Panc1 (cell line): ENCODE data around the gene CLBA1. TPM values are rescaled to one million over a fixed set of nuclear protein-coding genes. Genes with fewer than 3 reads are reported as not detected.
A peak's percentile ranks its signal among the peaks of the same experiment; 100 is the strongest.

ENCODE experiments used
- ATAC-seq: fragments of 200-7000 bp; cut with Tn5 transposase; 2 replicates; pipeline ENCODE4 v1.9.1; 2020; ENCODE audit warnings: mild to moderate bottlenecking, moderate library complexity
- BruUV-seq: library from RNA; stranded (reverse); fragments of 400-500 nt; replicated peaks from 2 replicates; lab custom pipeline; 2021; lab: Mats Ljungman, UMichigan
- CTCF ChIA-PET: fragments of 300-600 bp; sonication (Branson Sonifier 250); formaldehyde crosslinking; loops from one replicate; lab custom pipeline; 2022; ENCODE audit warnings: antibody characterized with exemption; lab: Charles Lee
- POLR2A ChIA-PET: fragments of 300-600 bp; sonication (Branson Sonifier 250); formaldehyde crosslinking; loops from one replicate; lab custom pipeline; 2022; ENCODE audit warnings: antibody characterized with exemption; lab: Charles Lee
- DNase-seq: peaks from one replicate; pipeline ENCODE4 v3.0.0-alpha.2; 2010; ENCODE audit warnings: low read depth, low spot score
- H3K27ac ChIP-seq: 2 replicates; pipeline ENCODE4 v1.5.1; 2011; ENCODE audit warnings: mild to moderate bottlenecking, low read length, inconsistent platforms
- H3K27me3 ChIP-seq: fragments of 200-500 bp; sonication (Bioruptor generic); 2 replicates; pipeline ENCODE4 v1.6.0; 2014; ENCODE audit warnings: low read length, inconsistent platforms; ENCODE audit not compliant: control insufficient read depth, insufficient read depth
- H3K36me3 ChIP-seq: fragments of 200-500 bp; sonication (Bioruptor generic); 2 replicates; pipeline ENCODE4 v1.5.1; 2014; ENCODE audit warnings: inconsistent platforms, mild to moderate bottlenecking, low read length, moderate library complexity; ENCODE audit not compliant: control insufficient read depth, insufficient read depth
- H3K4me1 ChIP-seq: 2 replicates; pipeline ENCODE4 v1.5.1; 2011; ENCODE audit warnings: inconsistent platforms, mild to moderate bottlenecking, low read length, moderate library complexity; ENCODE audit not compliant: control insufficient read depth, insufficient read depth
- H3K4me3 ChIP-seq, 2 experiments: 2 replicates each; pipeline ENCODE4 v1.5.1; 2011 to 2012; ENCODE audit warnings: low read depth in 2 of 2, low read length in 2 of 2, mild to moderate bottlenecking in 2 of 2, inconsistent platforms in 1 of 2, moderate library complexity in 1 of 2
- H3K9me3 ChIP-seq: fragments of 200-500 bp; sonication (Bioruptor generic); 2 replicates; pipeline ENCODE4 v1.5.1; 2014; ENCODE audit warnings: low read depth, mild to moderate bottlenecking, inconsistent platforms, low read length, moderate library complexity; ENCODE audit not compliant: control insufficient read depth, insufficient read depth
- CTCF ChIP-seq: fragments of 450-650 bp; IDR thresholded peaks from 2 replicates; pipeline ENCODE4 v1.5.1; 2017; ENCODE audit warnings: mild to moderate bottlenecking
- POLR2AphosphoS5 ChIP-seq: IDR thresholded peaks from 2 replicates; pipeline ENCODE4 v1.6.1; 2012; ENCODE audit warnings: mild to moderate bottlenecking, low read depth, low read length, moderate library complexity
- REST ChIP-seq, 2 experiments: IDR thresholded peaks; 2 replicates each; pipeline ENCODE4 v1.6.1; 2011 to 2012; ENCODE audit warnings: low read depth in 2 of 2, control low read depth in 1 of 2, low read length in 1 of 2, mild to moderate bottlenecking in 1 of 2, moderate library complexity in 1 of 2; ENCODE audit not compliant: insufficient read depth in 1 of 2
- SIN3A ChIP-seq: IDR thresholded peaks from 2 replicates; pipeline ENCODE4 v1.6.1; 2012; ENCODE audit warnings: low read depth, mild to moderate bottlenecking, low read length, moderate library complexity, borderline replicate concordance; ENCODE audit not compliant: insufficient read depth
- TCF7L2 ChIP-seq: IDR thresholded peaks from 2 replicates; pipeline ENCODE4 v1.6.1; 2011; ENCODE audit warnings: mild to moderate bottlenecking, low read depth, low read length, inconsistent platforms
- in situ Hi-C: cut with HindIII; loops from 2 replicates; pipeline ENCODE4 v1.10.0; 2016; ENCODE audit warnings: low sequenced_read_pairs, low pct_unique_long_range_greater_than_20kb
- intact Hi-C: fragments of 100-400 bp; cut with micrococcal nuclease; formaldehyde crosslinking; loops from one replicate; pipeline ENCODE4 v1.10.0; 2022; ENCODE audit not compliant: unreplicated experiment
- total RNA-seq: library from RNA; stranded (reverse); gene quantifications from one replicate; pipeline ENCODE4 v1.2.1, GENCODE V29; 2021; ENCODE audit not compliant: unreplicated experiment

Gene CLBA1
- total RNA-seq, 1 experiment from 2014 or later: 13.8 TPM

GRCh38 chr14:104969741-104970230 is 15.8 kb upstream of the CLBA1 start:
- Histone ChIP-seq H3K36me3 (no peaks in the 10 kb centered on the region), H3K4me1 (peaks cover 58% of the 10 kb centered on the region), H3K27ac (peak overlapping the region; percentile 93), H3K9me3 (no peaks in the 10 kb centered on the region), H3K4me3 (peak overlapping the region; percentile 65 to 77), H3K27me3 (no peaks in the 10 kb centered on the region)
- POLR2A ChIA-PET: interaction anchor here (0.7 kb wide), 1 partner anchor 49 kb away, joined by 3 read pairs; no protein-coding TSS in a partner anchor
- in situ Hi-C loops (no loop called here), intact Hi-C loops (loop anchor here (5.0 kb wide), 2 partner anchors 72 to 78 kb away; no protein-coding TSS in a partner anchor)
- TSS peak; percentile 45 for BruUV-seq
- DNase-seq (no peak), ATAC-seq (no peak)
- TF ChIP-seq CTCF (no peak), SIN3A (no peak), REST (IDR thresholded peaks at IDR 0.05; ENCODE audit: insufficient read depth in 1 of 2, low read depth in 2 of 2, low read length in 1 of 2) (no peak), POLR2AphosphoS5 (no peak), TCF7L2 (no peak)
- CTCF ChIA-PET: interaction anchor here (0.6 to 0.8 kb wide), 2 partner anchors 73 to 95 kb away, joined by 3 to 6 read pairs; no protein-coding TSS in a partner anchor

GRCh38 chr14:104970231-104971068 is 15.1 kb upstream of the CLBA1 start:
- no peaks in the 10 kb centered on the region for H3K36me3 ChIP-seq
- H3K9me3 ChIP-seq: no peaks in the 10 kb centered on the region
- ChIA-PET CTCF (interaction anchor here (0.6 to 0.8 kb wide), 3 partner anchors 74 to 96 kb away, joined by 3 to 6 read pairs (median 3); no protein-coding TSS in a partner anchor), POLR2A (interaction anchor here (0.6 kb wide), 2 partner anchors 165 to 232 kb away, joined by 3 read pairs; no protein-coding TSS in a partner anchor)
- BruUV-seq: no TSS peak
- DNase-seq (no peak), ATAC-seq (peak; percentile 39)
- in situ Hi-C loops (no loop called here), intact Hi-C loops (loop anchor here (5.0 kb wide), 1 partner anchor 77 kb away; no protein-coding TSS in a partner anchor)
- H3K27ac ChIP-seq: peak overlapping the region; percentile 93
- peak overlapping the region; percentile 65 to 77 for H3K4me3 ChIP-seq
- TF ChIP-seq REST (IDR thresholded peaks at IDR 0.05; ENCODE audit: insufficient read depth in 1 of 2, low read depth in 2 of 2, low read length in 1 of 2) (no peak), SIN3A (peak; percentile 70; the same call in 1 of the 2 replicates), CTCF (no peak), TCF7L2 (no peak), POLR2AphosphoS5 (peak; percentile 64)
- peaks cover 64% of the 10 kb centered on the region for H3K4me1 ChIP-seq
- no peaks in the 10 kb centered on the region for H3K27me3 ChIP-seq
